Measurements from ENCODE around the gene VTI1B.

- no peak for TF ChIP-seq POLR2A (IDR thresholded peaks at IDR 0.05; ENCODE audit: low read length)
- no peak for TF ChIP-seq GATA1 (IDR thresholded peaks at IDR 0.05; ENCODE audit: low read depth, low read length)
These were observed 30.8 kb upstream of the VTI1B start for GRCh38 chr14:67705211-67705610.

Data from erythroblast (primary cell).